H1 (cell line): ENCODE measurements around the gene ZC3H7B. TPM values are rescaled to one million over a fixed set of nuclear protein-coding genes. Genes with fewer than 3 reads are reported as not detected.

Experiments
- CTCF ChIA-PET: fragments of 300-600 bp; sonication (Branson Sonifier 250); formaldehyde crosslinking; loops from one replicate; lab custom pipeline; 2021; ENCODE audit not compliant: partially characterized antibody; lab: Charles Lee
- POLR2A ChIA-PET: fragments of 300-600 bp; sonication (Branson Sonifier 250); formaldehyde crosslinking; loops from one replicate; lab custom pipeline; 2021; ENCODE audit warnings: inconsistent platforms; ENCODE audit not compliant: partially characterized antibody; lab: Charles Lee
- DNase-seq, 2 experiments: peaks; one replicate each; pipeline versions ENCODE4 v3.0.0 to v3.0.0-alpha.2; 2010 to 2022; ENCODE audit warnings: low spot score in 2 of 2, low read depth in 1 of 2, mixed read lengths in 1 of 2
- FAIRE-seq: peaks from 2 replicates; lab custom pipeline; 2011; peaks lifted over from hg19 to GRCh38; lab: Jason Lieb, UNC
- H2AFZ ChIP-seq: 2 replicates; pipeline ENCODE4 v1.8.1; 2012; ENCODE audit warnings: low read length, inconsistent platforms
- H2AK5ac ChIP-seq: 2 replicates; pipeline ENCODE4 v1.6.1; 2013; ENCODE audit warnings: low read depth, low read length
- H2BK120ac ChIP-seq: replicated peaks from 2 replicates; pipeline ENCODE3; 2013; ENCODE audit warnings: low read depth, low read length, inconsistent platforms
- H2BK12ac ChIP-seq: 2 replicates; pipeline ENCODE4 v1.6.1; 2013; ENCODE audit warnings: low read depth, low read length
- H2BK15ac ChIP-seq: 2 replicates; pipeline ENCODE4 v1.6.1; 2013; ENCODE audit warnings: low read length
- H2BK20ac ChIP-seq: 2 replicates; pipeline ENCODE4 v1.6.1; 2013; ENCODE audit warnings: low read length
- H2BK5ac ChIP-seq: 2 replicates; pipeline ENCODE4 v1.6.1; 2013; ENCODE audit warnings: low read depth, low read length
- H3K14ac ChIP-seq: 2 replicates; pipeline ENCODE4 v1.6.1; 2013; ENCODE audit warnings: inconsistent platforms; ENCODE audit not compliant: insufficient read length
- H3K18ac ChIP-seq: 2 replicates; pipeline ENCODE4 v1.6.1; 2013; ENCODE audit warnings: low read length; ENCODE audit errors: extremely low read depth
- H3K23ac ChIP-seq: 2 replicates; pipeline ENCODE4 v1.6.1; 2013; ENCODE audit warnings: inconsistent platforms; ENCODE audit not compliant: insufficient read length
- H3K23me2 ChIP-seq: 2 replicates; pipeline ENCODE4 v1.6.1; 2013; ENCODE audit warnings: low read depth, low read length
- H3K27ac ChIP-seq: 2 replicates; pipeline ENCODE4 v1.6.1; 2011; ENCODE audit warnings: low read depth, low read length, inconsistent platforms
- H3K27me3 ChIP-seq, 4 experiments: replicated peaks in 1 of 4; 1 replicate in 1 of 4; 2 replicates in 3 of 4; pipeline versions ENCODE4 v1.6.1 to v1.8.1; 2011 to 2013; ENCODE audit warnings: low read length in 3 of 4, mild to moderate bottlenecking in 3 of 4, inconsistent platforms in 2 of 4, mixed read lengths in 2 of 4, moderate library complexity in 1 of 4; ENCODE audit not compliant: control insufficient read depth in 3 of 4, insufficient read depth in 3 of 4; ENCODE audit errors: extremely low read depth in 1 of 4
- H3K36me3 ChIP-seq, 4 experiments: 2 replicates each; pipeline versions ENCODE4 v1.6.1 to v1.8.1; 2011 to 2013; ENCODE audit warnings: mild to moderate bottlenecking in 4 of 4, low read length in 3 of 4, moderate library complexity in 2 of 4, control low read depth in 1 of 4, inconsistent platforms in 1 of 4; ENCODE audit not compliant: insufficient read depth in 4 of 4, control insufficient read depth in 2 of 4
- H3K4ac ChIP-seq: replicated peaks from 2 replicates; pipeline ENCODE3; 2013; ENCODE audit warnings: low read length, low read depth, mixed read lengths, inconsistent platforms; ENCODE audit not compliant: insufficient read length
- H3K4me1 ChIP-seq, 4 experiments: replicated peaks in 1 of 4; 1 replicate in 1 of 4; 2 replicates in 3 of 4; pipeline versions ENCODE4 v1.6.1 to v1.8.1; 2011 to 2013; ENCODE audit warnings: low read length in 3 of 4, inconsistent platforms in 2 of 4, mixed read lengths in 1 of 4; ENCODE audit not compliant: insufficient read depth in 4 of 4, control insufficient read depth in 3 of 4
- H3K4me2 ChIP-seq, 2 experiments: 2 replicates each; pipeline versions ENCODE4 v1.6.1 to v1.8.1; 2011 to 2013; ENCODE audit warnings: low read depth in 2 of 2, low read length in 2 of 2, control low read depth in 1 of 2, inconsistent platforms in 1 of 2, mild to moderate bottlenecking in 1 of 2; ENCODE audit not compliant: insufficient read depth in 1 of 2
- H3K4me3 ChIP-seq, 4 experiments: fragments of 200-600, 300-600 bp in 1 of 4; sonication (generic), shearing (Covaris generic), sonication (Bioruptor Twin) in 1 of 4; 2 replicates each; pipeline versions ENCODE4 v1.5.1 to v1.8.1; 2011 to 2016; ENCODE audit warnings: low read length in 4 of 4, low read depth in 3 of 4, control low read depth in 2 of 4, inconsistent platforms in 2 of 4, mild to moderate bottlenecking in 2 of 4, mixed read lengths in 1 of 4, moderate library complexity in 1 of 4; ENCODE audit not compliant: insufficient read depth in 2 of 4; ENCODE audit errors: extremely low read depth in 1 of 4
- H3K56ac ChIP-seq: replicated peaks from 2 replicates; pipeline ENCODE3; 2013; ENCODE audit warnings: low read depth, mild to moderate bottlenecking, mixed read lengths, low read length, inconsistent platforms; ENCODE audit not compliant: insufficient read length
- H3K79me1 ChIP-seq: 2 replicates; pipeline ENCODE4 v1.6.1; 2013; ENCODE audit warnings: low read depth, low read length, control low read depth
- H3K79me2 ChIP-seq, 2 experiments: 2 replicates each; pipeline versions ENCODE4 v1.6.1 to v1.8.1; 2012 to 2013; ENCODE audit warnings: low read length in 2 of 2, mild to moderate bottlenecking in 2 of 2, inconsistent platforms in 1 of 2; ENCODE audit not compliant: insufficient read depth in 2 of 2, control insufficient read depth in 1 of 2
- H3K9ac ChIP-seq, 4 experiments: replicated peaks in 1 of 4; 1 replicate in 1 of 4; 2 replicates in 3 of 4; pipeline versions ENCODE4 v1.6.1 to v1.8.1; 2011 to 2013; ENCODE audit warnings: low read depth in 3 of 4, low read length in 3 of 4, control low read depth in 2 of 4, mild to moderate bottlenecking in 2 of 4, moderate library complexity in 2 of 4, inconsistent platforms in 1 of 4; ENCODE audit errors: extremely low read depth in 1 of 4
- H3K9me3 ChIP-seq, 2 experiments: 2 replicates each; pipeline versions ENCODE4 v1.6.1 to v1.8.1; 2012 to 2013; ENCODE audit warnings: mild to moderate bottlenecking in 2 of 2, moderate library complexity in 2 of 2, control low read depth in 1 of 2, inconsistent platforms in 1 of 2, low read depth in 1 of 2, low read length in 1 of 2, mixed read lengths in 1 of 2; ENCODE audit not compliant: insufficient read depth in 2 of 2
- H4K20me1 ChIP-seq, 2 experiments: replicated peaks in 1 of 2; 2 replicates each; pipeline versions ENCODE3 to v1.8.1; 2011 to 2013; ENCODE audit warnings: inconsistent platforms in 2 of 2, low read length in 2 of 2, mild to moderate bottlenecking in 1 of 2; ENCODE audit not compliant: insufficient read depth in 2 of 2, control insufficient read depth in 1 of 2
- H4K5ac ChIP-seq: 2 replicates; pipeline ENCODE4 v1.6.1; 2013; ENCODE audit warnings: low read length, low read depth, mixed read lengths, inconsistent platforms; ENCODE audit not compliant: insufficient read length
- H4K8ac ChIP-seq: 2 replicates; pipeline ENCODE4 v1.8.0; 2013; ENCODE audit warnings: mild to moderate bottlenecking, moderate library complexity, low read length, inconsistent platforms; ENCODE audit not compliant: insufficient read depth; ENCODE audit errors: extremely low read depth
- H4K91ac ChIP-seq: replicated peaks from 2 replicates; pipeline ENCODE3; 2013; ENCODE audit warnings: low read length, mixed read lengths, inconsistent platforms; ENCODE audit not compliant: insufficient read length
- CHD2 ChIP-seq: IDR thresholded peaks from 2 replicates; pipeline ENCODE4 v1.6.1; 2012; ENCODE audit warnings: low read length, improper control_type of control experiment
- CTCF ChIP-seq, 3 experiments: IDR thresholded peaks; 1 replicate in 2 of 3; 2 replicates in 1 of 3; pipeline versions ENCODE4 v1.5.1 to v1.6.1; 2011; ENCODE audit warnings: low read length in 3 of 3, mild to moderate bottlenecking in 3 of 3, inconsistent platforms in 2 of 3, low read depth in 1 of 3, moderate library complexity in 1 of 3; ENCODE audit not compliant: insufficient read depth in 1 of 3; ENCODE audit errors: control extremely low read depth in 1 of 3
- E2F6 ChIP-seq: IDR thresholded peaks from 2 replicates; pipeline ENCODE4 v1.6.1; 2012; ENCODE audit warnings: inconsistent platforms
- EZH2 ChIP-seq: fragments of 200-600 bp; sonication (generic); IDR thresholded peaks from 2 replicates; pipeline ENCODE4 v1.7.1; 2012; ENCODE audit warnings: low read depth, mild to moderate bottlenecking, moderate library complexity, low read length, inconsistent platforms; ENCODE audit not compliant: severe bottlenecking
- KDM4A ChIP-seq: IDR thresholded peaks from one replicate; pipeline ENCODE4 v1.7.1; 2012; ENCODE audit warnings: low read depth, mild to moderate bottlenecking, moderate library complexity, low read length, inconsistent platforms; ENCODE audit not compliant: severe bottlenecking
- NANOG ChIP-seq: IDR thresholded peaks from 2 replicates; pipeline ENCODE4 v1.6.1; 2011; ENCODE audit warnings: low read length, low read depth, mild to moderate bottlenecking, inconsistent platforms; ENCODE audit not compliant: insufficient read depth, poor library complexity, severe bottlenecking
- RFX5 ChIP-seq: IDR thresholded peaks from 2 replicates; pipeline ENCODE4 v1.6.1; 2011; ENCODE audit warnings: low read depth, low read length, improper control_type of control experiment, borderline replicate concordance
- SIX5 ChIP-seq: IDR thresholded peaks from 2 replicates; pipeline ENCODE4 v1.6.1; 2011; ENCODE audit warnings: mild to moderate bottlenecking, low read depth, low read length
- TAF7 ChIP-seq: optimal IDR thresholded peaks from 2 replicates; pipeline ENCODE3; 2011; ENCODE audit warnings: low read depth, mild to moderate bottlenecking, inconsistent platforms, low read length, moderate library complexity, borderline replicate concordance
- ZNF274 ChIP-seq: IDR thresholded peaks from 2 replicates; pipeline ENCODE4 v1.7.0; 2012; ENCODE audit warnings: low read length, borderline replicate concordance; ENCODE audit errors: extremely low read depth
- WGBS, 2 experiments: shearing (Covaris generic) in 1 of 2; methylation state at CpG; one replicate each; pipeline versions ENCODE4 v1.1.6 to v1.1.7; 2013 to 2015; ENCODE audit warnings: low lambda C conversion rate in 2 of 2, mixed read lengths in 2 of 2, inconsistent platforms in 1 of 2, low coverage in 1 of 2, missing lambda C conversion rate in 1 of 2; ENCODE audit not compliant: insufficient replicate concordance in 2 of 2, insufficient coverage in 1 of 2, insufficient read length in 1 of 2; ENCODE audit errors: extremely low coverage in 1 of 2, missing lambda C conversion rate in 1 of 2; 5-methylcytosine and 5-hydroxymethylcytosine counted together
- polyA plus RNA-seq, 7 experiments: library from polyadenylated mRNA; depleted of rRNA in 3 of 7; stranded (reverse) in 5 of 7; unstranded in 2 of 7; fragments of >200 nt in 5 of 7; fragments of 200-250 nt in 2 of 7; gene quantifications; 1 replicate in 5 of 7; 2 replicates in 1 of 7; 4 replicates in 1 of 7; pipeline versions ENCODE4 v1.2.1 to v1.2.3, GENCODE V29; 2011 to 2013; ENCODE audit warnings: missing spikeins in 2 of 7, mixed read lengths in 2 of 7
- total RNA-seq: library from RNA; stranded (reverse); fragmentation: NEBNext Ultra II Directional; extraction: Animal tissue kit (Norgen Biotek cat#: 25700); gene quantifications from 2 replicates; pipeline ENCODE4 v1.2.1, GENCODE V29; 2021

The ZC3H7B gene
- total and polyA plus RNA-seq, 2 of the 8 experiments (the other 6 are each of a cell fraction or from before 2014, with no cell fraction given), result 35.5 to 78.6 TPM

- no peak overlapping the region for H3K23ac ChIP-seq
- H2AK5ac ChIP-seq, result no peak overlapping the region
- no peak overlapping the region for H4K8ac ChIP-seq
- peaks cover 6 to 42% (median 8%) of the 10 kb centered on the region in 4 experiments; a peak in 6 of 8 replicates for H3K36me3 ChIP-seq
- FAIRE-seq, result no peak
- peaks cover 0 to 8% (median 0%) of the 10 kb centered on the region in 4 experiments; a peak in 2 of 7 replicates for H3K4me1 ChIP-seq
- H3K18ac ChIP-seq, result no peak overlapping the region
- no peak overlapping the region for H3K56ac ChIP-seq
- H3K23me2 ChIP-seq, result no peaks in the 10 kb centered on the region
- H3K4me2 ChIP-seq, result no peak overlapping the region
- H2BK15ac ChIP-seq, result no peak overlapping the region
- no peaks in the 10 kb centered on the region for H3K79me2 ChIP-seq
- CTCF ChIA-PET, result no interaction called here
- no peaks in the 10 kb centered on the region for H3K79me1 ChIP-seq
- H4K5ac ChIP-seq, result no peak overlapping the region
- H3K14ac ChIP-seq, result no peak overlapping the region
- H2AFZ ChIP-seq, result no peak overlapping the region
- POLR2A ChIA-PET, result interaction anchor here (0.5 to 2.4 kb wide), 8 partner anchors 10 to 73 kb away, joined by 3 to 8 read pairs (median 4); partner anchors contain the start of gene TEF
- H2BK20ac ChIP-seq, result no peak overlapping the region
- no peak overlapping the region for H3K27ac ChIP-seq
- H3K9ac ChIP-seq, result no peak overlapping the region
- no peak overlapping the region for H3K4me3 ChIP-seq
- H3K9me3 ChIP-seq, result no peaks in the 10 kb centered on the region
- WGBS, 2 experiments, result 96% methylated on average over 3 of the region's 3 CpGs; no CpG with 5 or more reads in 1 of the 2 experiments
- no peak for DNase-seq
- peaks cover 0 to 2% of the 10 kb centered on the region in 2 experiments for H4K20me1 ChIP-seq
- no peak overlapping the region for H2BK5ac ChIP-seq
- H3K27me3 ChIP-seq, result no peaks in the 10 kb centered on the region
- H2BK120ac ChIP-seq, result no peak overlapping the region
- no peak overlapping the region for H4K91ac ChIP-seq
- no peak overlapping the region for H3K4ac ChIP-seq
- no peak overlapping the region for H2BK12ac ChIP-seq
- TF ChIP-seq NANOG (no peak), ZNF274 (no peak), E2F6 (no peak), CHD2 (no peak), CTCF (IDR thresholded peaks at IDR 0.05; ENCODE audit: control extremely low read depth in 1 of 3, insufficient read depth in 1 of 3, low read depth in 1 of 3, low read length in 3 of 3) (no peak), KDM4A (no peak), EZH2 (no peak), TAF7 (no peak), SIX5 (no peak), RFX5 (no peak)
Observed at GRCh38 chr22:41333806-41334205, 32.5 kb downstream of the ZC3H7B start.
